GM19238 (cell line): ENCODE results near the gene NCOA3.

Experiments
- DNase-seq: peaks from one replicate; pipeline ENCODE4 v3.0.0; 2011; ENCODE audit warnings: low spot score; ENCODE audit not compliant: insufficient read length

NCOA3 gene

GRCh38 chr20:47677635-47678453 is 176.2 kb downstream of the NCOA3 start:
- DNase-seq = peak; percentile 74

GRCh38 chr20:47678536-47678935 is 176.8 kb downstream of the NCOA3 start:
- no peak for DNase-seq

- no peak for DNase-seq
These were observed 177.8 kb downstream of the NCOA3 start for GRCh38 chr20:47679462-47679861.

GRCh38 chr20:47680804-47681529 is 179.3 kb downstream of the NCOA3 start:
- DNase-seq = no peak

- DNase-seq = no peak
These were observed 180.5 kb downstream of the NCOA3 start for GRCh38 chr20:47682028-47682783.

- no peak for DNase-seq
These were observed 181.2 kb downstream of the NCOA3 start for GRCh38 chr20:47682916-47683315.

- DNase-seq = no peak
These were observed 182.8 kb downstream of the NCOA3 start for GRCh38 chr20:47684306-47685080.

GRCh38 chr20:47686545-47686944 is 184.9 kb downstream of the NCOA3 start:
- DNase-seq = no peak

- no peak for DNase-seq
These were observed 185.7 kb downstream of the NCOA3 start for GRCh38 chr20:47687095-47687987.

GRCh38 chr20:47688385-47689381 is 187.0 kb downstream of the NCOA3 start:
- DNase-seq = no peak

GRCh38 chr20:47689731-47690130 is 188.0 kb downstream of the NCOA3 start:
- DNase-seq = no peak

- no peak for DNase-seq
These were observed 189.9 kb downstream of the NCOA3 start for GRCh38 chr20:47691625-47692024.

- no peak for DNase-seq
These were observed 192.5 kb downstream of the NCOA3 start for GRCh38 chr20:47694021-47694818.

- DNase-seq = no peak
These were observed 195.2 kb downstream of the NCOA3 start for GRCh38 chr20:47696856-47697255.

- no peak for DNase-seq
These were observed 196.5 kb downstream of the NCOA3 start for GRCh38 chr20:47698142-47698541.

- DNase-seq = no peak
These were observed 198.1 kb downstream of the NCOA3 start for GRCh38 chr20:47699818-47700217.

- DNase-seq = no peak
These were observed 198.6 kb downstream of the NCOA3 start for GRCh38 chr20:47700327-47700726.

GRCh38 chr20:47701612-47702011 is 199.9 kb downstream of the NCOA3 start:
- DNase-seq = no peak
